GM18508 (cell line): ENCODE results near the gene PERM1.
"Not testable (repeated sequence)": the region's sequence is repeated elsewhere in the genome, so short reads cannot be mapped to it uniquely, and the experiment has no call there.

Experiments used
- ATAC-seq: cut with Tn5 transposase; IDR thresholded peaks from one replicate; pipeline ENCODE4 v1.9.1; 2021; ENCODE audit warnings: moderate number of reproducible peaks; ENCODE audit not compliant: insufficient read depth, unreplicated experiment

Gene PERM1

DNA sequence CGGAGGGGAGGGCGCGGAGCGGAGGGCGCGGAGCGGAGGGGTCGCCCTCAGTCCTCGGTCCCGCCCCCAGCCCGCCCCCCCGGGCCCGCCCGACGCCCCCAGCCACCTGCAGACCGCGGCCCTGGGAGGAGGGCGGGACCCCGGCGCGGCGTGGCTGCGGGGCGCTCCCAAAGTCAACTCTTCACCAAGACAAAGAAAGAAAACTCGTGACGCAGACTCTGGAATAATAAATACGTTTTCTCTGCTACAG is 16.8 kb upstream of the PERM1 start:
- ATAC-seq: no peak

GRCh38 chr1:997993-998744 is 16.3 kb upstream of the PERM1 start:
- no peak for ATAC-seq

- no peak for ATAC-seq
Measured at GRCh38 chr1:997713-997992, 15.8 kb upstream of the PERM1 start.

GRCh38 chr1:996851-997712 is 15.2 kb upstream of the PERM1 start:
- no peak for ATAC-seq

GRCh38 chr1:995665-996633 is 14.1 kb upstream of the PERM1 start:
- no peak for ATAC-seq

DNA sequence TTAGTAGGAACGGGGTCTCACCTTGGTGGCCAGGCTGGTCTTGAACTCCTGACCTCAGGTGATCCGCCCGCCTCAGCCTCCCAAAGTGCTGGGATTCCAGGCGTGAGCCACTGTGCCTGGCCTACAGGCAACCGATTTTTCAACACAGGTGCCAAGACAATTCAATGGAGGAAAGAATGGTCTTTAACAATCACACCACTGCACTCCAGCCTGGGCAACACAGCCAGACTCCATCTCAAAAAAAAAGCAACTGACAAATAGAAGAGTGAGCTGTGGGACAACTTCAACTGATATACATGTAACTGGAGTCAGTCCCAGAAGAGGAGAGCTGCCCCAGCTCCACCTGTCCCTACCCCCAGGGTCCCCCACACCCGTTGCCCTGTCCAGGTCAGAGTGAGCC is 12.7 kb upstream of the PERM1 start:
- ATAC-seq: not testable (repeated sequence)

DNA sequence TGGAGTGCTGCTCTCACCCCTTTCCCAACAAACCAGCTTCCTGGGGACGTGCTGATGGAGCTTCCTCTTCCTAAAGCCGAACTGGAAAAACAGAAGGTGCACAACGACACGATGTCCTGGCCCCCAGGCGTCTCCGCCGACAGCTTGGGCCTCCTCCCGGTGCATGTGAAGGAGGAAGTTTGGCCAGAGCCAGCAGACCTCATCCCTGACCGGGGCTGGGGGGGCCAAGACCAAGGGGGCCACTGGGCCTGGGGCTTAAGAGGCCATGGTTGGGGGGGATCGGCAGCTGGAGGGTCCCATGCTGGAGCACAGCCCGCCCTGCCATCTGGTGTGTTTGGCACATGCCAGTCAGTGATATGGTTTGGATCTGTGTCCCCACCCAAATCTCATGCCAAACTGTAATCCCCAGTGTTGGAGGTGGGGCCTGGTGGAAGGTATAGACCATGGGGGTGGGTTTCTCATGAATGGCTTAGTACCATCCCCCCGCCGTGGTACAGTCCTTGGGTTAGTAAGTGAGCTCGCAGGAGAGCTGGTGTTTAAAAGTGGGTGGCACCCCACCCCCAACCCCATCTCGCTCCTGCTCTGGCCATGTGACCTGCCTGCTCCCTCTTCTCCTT is 11.6 kb upstream of the PERM1 start:
- no peak for ATAC-seq

DNA sequence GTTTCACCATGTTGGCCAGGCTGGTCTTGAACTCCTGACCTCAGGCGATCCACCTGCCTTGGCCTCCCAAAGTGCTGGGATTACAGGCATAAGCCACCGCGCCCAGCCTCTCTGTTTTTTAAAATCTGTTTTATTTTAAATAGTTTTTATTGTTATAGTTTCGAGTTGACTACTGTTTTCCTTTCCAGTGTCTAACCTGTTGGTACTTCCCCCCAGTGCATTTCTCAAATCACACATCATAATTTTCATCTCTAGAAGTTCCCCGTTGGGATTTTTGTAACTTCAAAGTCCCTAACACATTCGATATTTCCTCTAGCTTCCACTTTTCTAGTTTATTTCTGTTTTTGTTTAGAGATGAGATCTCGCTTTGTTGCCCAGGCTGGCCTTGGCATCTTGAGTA is 10.5 kb upstream of the PERM1 start:
- ATAC-seq: no peak

DNA sequence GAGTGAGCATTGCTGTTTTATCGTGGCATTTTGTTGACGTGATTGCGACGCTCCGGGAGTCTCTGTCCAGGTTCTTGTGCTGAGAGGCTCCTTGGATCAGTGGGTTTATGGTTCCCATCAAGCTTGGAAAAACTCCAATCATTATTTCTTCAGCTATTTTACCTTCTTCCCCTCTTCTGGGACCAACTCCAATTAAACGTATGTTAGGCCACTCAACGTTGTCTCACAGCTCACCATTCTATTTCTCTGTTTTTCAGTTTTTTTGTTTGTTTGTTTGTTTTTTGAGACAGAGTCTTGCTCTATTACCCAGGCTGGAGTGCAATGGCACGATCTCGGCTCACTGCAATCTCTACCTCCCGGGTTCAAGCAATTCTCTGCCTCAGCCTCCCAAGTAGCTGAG is 10.0 kb upstream of the PERM1 start:
- ATAC-seq: no peak

DNA sequence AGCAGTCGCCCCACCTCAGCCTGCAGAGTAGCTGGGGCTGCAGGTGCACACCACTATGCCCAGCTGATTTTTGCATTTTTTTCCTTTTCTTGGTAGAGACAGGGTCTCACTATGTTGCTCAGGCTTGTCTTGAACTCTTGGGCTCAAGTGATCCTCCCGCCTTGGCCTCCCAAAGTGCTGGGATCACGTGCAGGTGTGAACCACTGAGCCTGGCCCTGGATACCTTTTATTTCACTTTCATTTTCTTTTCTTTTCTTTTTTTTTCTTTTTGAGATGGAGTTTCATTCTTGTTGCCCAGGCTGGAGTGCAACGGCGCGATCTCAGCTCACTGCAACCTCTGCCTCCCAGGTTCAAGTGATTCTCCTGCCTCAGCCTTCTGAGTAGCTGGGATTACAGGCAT is 9.4 kb upstream of the PERM1 start:
- ATAC-seq: not testable (repeated sequence)

DNA sequence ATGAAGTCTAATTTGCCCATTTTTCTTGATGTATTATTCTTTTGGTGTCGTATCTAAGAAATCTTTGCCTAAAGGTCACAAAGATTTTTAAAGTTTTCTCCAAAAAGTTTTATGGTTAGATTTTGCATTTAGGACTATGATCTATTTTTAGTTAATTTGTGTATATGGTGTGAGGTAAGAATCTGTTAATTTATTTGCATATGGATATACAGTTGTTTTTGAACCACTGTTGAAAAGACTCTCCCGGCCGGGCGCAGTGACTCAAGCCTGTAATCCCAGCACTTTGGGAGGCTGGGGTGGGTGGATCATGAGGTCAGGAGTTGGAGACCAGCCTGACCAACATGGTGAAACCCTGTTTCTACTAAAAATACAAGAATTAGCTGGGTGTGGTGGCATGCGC is 6.2 kb upstream of the PERM1 start:
- not testable (repeated sequence) for ATAC-seq

- no peak for ATAC-seq
Measured at GRCh38 chr1:985126-985525, 3.2 kb upstream of the PERM1 start.

GRCh38 chr1:984476-984814 is 2.6 kb upstream of the PERM1 start:
- no peak for ATAC-seq

DNA sequence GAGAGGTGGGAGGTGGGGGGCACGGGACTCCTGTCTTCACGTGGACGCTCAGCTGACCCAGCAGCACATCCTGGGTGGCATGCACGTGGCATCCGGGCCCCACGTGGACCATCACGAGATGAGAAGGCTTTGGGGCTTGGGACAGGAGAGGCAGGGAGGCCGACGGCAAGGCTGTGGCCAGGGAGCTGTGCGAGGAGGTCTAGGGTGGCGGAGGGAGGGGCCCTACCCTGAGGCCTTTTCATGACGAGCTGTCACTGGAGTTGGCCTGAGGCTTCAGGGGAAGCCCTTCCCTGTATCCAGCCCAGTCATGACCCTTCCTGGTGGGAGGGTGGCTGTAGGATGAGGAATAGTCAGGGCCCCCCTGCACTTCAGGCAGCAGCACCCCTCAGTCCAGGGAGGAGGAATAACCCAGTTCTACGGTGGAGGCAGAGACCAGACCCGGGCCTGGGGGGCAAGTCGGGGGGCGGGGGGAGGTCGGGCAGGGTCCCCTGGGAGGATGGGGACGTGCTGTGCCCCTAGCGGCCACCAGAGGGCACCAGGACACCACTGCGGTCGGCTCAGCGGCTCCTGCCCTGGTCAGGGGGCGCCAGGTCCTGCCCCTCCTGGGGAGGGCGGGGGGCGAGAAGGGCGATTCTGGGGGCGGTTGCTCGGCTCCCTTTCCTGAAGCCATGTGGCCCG is 2.0 kb upstream of the PERM1 start:
- ATAC-seq: no peak

DNA sequence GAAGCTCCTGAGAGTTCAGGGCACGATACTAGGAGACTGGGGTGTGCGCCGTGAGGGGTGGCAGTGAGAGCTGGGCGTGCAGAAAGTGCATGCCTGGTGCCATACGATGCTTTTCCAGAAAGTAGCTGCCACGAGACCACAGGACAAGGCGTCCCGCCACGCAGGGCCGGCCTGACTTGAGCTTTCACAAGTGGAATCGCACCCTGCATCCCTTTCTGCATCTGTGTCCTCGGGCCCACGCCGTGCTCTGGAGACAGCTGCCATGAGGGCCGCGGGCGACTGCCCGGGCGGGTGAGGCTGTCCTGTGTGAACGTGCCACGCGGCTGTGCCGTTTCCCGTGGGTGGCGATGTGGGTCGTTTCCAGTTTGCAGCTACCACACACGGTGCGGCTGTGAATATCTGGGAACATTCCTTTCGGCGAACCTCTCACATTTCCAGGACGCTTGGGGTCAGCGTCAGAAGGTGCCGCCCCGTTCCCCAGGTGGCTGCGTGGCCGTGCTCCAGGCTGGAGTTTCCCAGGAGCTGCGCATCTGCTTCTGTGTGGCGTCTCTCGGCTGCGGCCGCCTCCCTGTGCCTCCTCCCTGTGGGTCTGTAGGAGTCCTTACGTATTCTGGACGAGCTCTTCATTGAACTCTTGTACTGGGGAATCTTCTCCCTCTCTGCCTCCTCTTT is 1.0 kb upstream of the PERM1 start:
- ATAC-seq: no peak

DNA sequence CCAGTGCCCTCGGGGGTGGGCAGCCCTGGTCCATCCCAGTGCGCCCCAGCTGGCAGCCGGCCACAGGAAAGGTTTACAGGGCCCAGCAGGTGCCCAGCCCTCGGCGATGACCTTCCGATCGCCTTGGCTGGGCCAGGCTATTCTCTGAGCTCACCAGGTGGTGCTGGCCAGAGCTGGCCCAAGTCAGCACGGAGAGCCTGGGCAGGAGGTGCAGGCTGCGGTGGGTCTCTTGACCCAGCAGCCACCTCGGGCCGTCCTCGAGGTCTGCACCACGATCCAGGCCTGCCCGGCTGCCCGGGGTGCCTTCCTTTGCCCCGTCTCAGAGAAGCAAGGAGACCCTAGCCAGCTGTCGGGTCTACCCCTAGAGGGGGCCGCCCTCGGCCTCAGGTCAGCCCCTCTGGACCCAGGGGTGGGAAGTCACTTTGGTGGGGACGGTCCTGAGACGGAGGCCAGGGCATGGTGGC is 370 bp downstream of the PERM1 start:
- no peak for ATAC-seq

- no peak for ATAC-seq
Measured at GRCh38 chr1:980602-981395, 1.1 kb downstream of the PERM1 start.

DNA sequence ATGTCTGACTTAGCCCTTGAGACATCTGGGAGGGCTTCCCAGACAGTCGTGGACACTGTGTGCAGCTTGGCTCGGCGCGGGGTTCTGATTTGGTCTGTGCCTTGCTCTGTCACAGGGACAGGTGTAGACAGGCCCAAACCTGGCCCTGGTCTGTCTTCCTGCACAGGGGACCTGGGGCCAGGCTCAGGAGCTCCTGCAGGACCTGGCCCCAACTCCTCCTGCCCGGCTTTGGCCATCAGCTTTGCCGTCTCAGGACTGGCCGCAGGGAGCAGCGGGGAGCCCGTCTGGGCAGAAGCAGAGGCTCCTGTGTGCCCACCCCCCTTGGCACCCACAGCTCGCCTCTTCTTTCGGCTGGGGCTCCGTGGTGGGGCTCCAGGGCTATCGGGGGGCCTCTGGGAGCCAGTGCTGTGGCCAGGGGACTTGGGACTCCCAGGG is 1.7 kb downstream of the PERM1 start:
- ATAC-seq: no peak

- no peak for ATAC-seq
Measured at GRCh38 chr1:979744-980072, 2.2 kb downstream of the PERM1 start.
